ENCODE measurements around the gene NRAP.

Gene NRAP

DNA sequence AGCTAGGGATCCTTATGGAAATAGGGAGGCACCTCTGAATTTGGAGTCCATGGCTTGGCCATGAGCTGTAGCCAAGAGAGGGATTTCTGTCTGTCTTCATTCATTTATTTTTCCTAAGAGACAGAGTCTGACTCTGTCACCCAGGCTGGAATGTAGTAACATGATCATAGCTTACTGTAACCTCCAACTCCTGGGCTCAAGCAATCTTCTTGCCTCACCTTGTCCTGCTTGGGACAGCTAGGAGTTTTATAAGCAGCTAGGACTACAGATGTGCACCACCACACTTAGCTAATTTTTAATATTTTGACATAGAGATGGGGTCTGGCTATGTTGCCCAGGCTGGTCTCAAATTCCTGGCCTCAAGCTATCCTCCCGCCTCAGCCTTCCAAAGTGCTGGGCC is 119.4 kb downstream of the NRAP start:
- H3K4me3 Mint-ChIP-seq, result no peak overlapping the region
- no peak overlapping the region for H3K27ac Mint-ChIP-seq
- no peaks in the 10 kb centered on the region for H3K36me3 Mint-ChIP-seq (ENCODE audit: low read depth)
- no peaks in the 10 kb centered on the region for H3K27me3 Mint-ChIP-seq (ENCODE audit: low read depth)
- H3K4me1 Mint-ChIP-seq (ENCODE audit: low read depth), result no peaks in the 10 kb centered on the region
- no peaks in the 10 kb centered on the region for H3K9me3 Mint-ChIP-seq
- DNase-seq (ENCODE audit: low spot score), result no peak

DNA sequence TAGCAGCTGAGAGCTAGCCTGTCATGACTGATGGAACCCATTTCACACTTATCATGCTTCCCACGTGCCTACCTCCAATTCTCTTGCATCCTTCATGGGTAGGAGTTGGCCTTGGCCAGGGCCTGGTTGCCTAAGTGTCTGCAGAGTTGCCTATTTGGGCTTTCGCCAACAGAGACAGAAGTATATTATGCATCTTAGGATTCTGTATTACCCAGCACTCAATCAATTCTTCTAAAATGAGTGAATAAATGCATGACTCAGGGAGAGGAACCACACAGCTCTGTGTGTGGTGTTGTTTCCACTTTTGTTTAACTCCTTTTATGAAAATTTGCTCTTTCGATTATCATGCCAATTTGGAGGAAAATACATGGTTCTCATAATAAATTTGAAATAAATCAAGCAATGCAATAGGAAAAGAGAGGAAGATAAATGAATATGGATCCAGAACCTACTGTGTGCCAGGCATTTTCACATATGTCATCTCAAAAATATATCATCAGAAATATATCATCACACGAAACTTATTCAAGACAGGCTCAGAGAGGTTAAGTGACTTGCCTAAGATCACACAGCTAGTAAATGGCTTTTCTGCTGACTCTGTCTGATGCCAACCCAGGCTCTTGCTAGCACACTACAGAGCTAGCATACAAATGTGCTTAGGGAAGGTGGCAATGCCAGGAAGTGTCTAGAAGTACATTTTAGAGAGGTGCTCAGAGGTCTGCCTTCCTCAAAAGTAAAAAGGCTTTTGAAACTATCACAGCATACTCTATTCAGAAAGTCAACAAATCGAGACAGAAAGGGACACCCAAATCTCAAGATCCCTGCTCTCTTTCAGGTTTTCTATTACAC is 120.5 kb downstream of the NRAP start:
- Mint-ChIP-seq H3K9me3 (no peaks in the 10 kb centered on the region), H3K36me3 (ENCODE audit: low read depth) (no peaks in the 10 kb centered on the region)
- no peak for DNase-seq (ENCODE audit: low spot score)

DNA sequence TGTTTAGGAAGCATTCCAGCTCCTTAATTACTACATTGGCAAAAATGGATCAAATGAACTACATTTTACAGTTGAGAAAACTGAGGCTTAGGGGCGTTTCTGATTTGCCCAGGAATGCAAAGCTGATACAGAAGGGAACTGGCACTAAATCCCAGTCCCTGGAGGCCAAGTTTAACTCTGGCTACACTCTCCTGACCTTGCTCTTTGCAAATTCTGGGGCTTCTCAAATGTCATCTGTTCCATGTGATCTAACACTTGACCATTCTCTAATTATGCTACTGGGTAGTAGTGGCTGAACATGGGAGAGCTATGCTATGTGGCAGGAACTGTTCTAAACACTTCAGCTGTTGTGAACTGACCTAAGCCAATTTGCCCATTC is 122.3 kb downstream of the NRAP start:
- H3K4me3 Mint-ChIP-seq, result no peak overlapping the region
- H3K27ac Mint-ChIP-seq, result no peak overlapping the region
- no peaks in the 10 kb centered on the region for H3K36me3 Mint-ChIP-seq (ENCODE audit: low read depth)
- H3K27me3 Mint-ChIP-seq (ENCODE audit: low read depth), result no peaks in the 10 kb centered on the region
- DNase-seq (ENCODE audit: low spot score), result no peak
- H3K4me1 Mint-ChIP-seq (ENCODE audit: low read depth), result no peaks in the 10 kb centered on the region
- no peaks in the 10 kb centered on the region for H3K9me3 Mint-ChIP-seq

More for the DNA sequence above, 120.5 kb downstream of the NRAP start:
- Mint-ChIP-seq H3K4me1 (ENCODE audit: low read depth) (no peaks in the 10 kb centered on the region), H3K4me3 (no peak overlapping the region), H3K27ac (no peak overlapping the region), H3K27me3 (ENCODE audit: low read depth) (no peaks in the 10 kb centered on the region)

DNA sequence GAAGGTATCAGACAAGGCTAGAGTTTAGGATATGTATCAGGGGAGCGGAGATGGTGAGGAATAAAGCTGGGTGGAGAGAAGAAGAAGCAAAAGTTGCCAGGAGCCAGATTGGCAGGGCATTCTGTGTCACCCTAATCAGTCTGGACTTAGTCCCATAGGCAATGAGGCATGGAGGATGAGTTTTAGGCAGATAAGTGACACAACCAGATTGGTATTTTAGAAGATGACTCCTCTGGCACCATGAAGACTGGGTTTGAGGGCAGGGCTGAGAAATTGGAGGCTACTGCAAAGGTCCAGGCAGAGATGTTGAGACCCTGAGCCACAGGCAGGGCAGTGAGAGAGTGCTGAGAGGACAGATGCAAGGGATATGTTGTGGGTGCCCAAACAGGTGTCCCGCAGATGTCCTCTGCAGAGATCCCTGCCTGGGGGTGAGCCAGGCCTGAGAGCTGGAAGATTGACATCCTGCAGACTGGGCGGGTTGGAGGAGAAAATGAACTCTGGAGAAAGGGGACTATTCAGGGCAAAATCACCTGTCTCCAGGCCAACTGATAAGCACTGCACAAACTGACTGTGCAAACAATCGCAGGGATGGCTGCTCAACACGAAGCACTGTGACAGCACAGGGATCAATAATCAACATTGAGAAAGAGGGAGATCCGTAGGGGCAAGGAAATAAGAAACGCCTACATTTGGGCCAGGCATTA is 122.8 kb downstream of the NRAP start:
- no peak for DNase-seq (ENCODE audit: low spot score)
- H3K27me3 Mint-ChIP-seq (ENCODE audit: low read depth), result no peaks in the 10 kb centered on the region
- H3K36me3 Mint-ChIP-seq (ENCODE audit: low read depth), result no peaks in the 10 kb centered on the region
- H3K4me1 Mint-ChIP-seq (ENCODE audit: low read depth), result no peaks in the 10 kb centered on the region
- no peak overlapping the region for H3K27ac Mint-ChIP-seq
- no peak overlapping the region for H3K4me3 Mint-ChIP-seq
- H3K9me3 Mint-ChIP-seq, result no peaks in the 10 kb centered on the region

DNA sequence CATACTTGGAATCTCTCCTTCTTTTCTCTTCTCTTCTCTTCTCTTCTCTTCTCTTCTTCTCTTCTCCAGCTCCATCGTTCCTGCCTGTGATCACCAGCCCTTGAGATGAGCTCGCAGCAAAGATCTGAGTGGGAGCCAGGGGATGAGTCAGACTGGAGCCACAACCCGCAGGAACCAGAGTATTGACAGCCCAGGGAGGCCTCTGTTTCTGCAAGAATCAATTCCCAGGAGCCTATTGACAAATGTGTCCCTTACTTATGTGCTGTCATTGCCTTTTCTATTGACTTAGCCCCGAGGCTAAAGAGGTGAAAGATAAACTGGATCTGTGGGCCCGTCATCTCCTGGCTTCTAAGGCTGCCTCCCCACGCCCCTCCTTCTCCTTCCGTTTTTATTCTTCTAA is 124.1 kb downstream of the NRAP start:
- H3K4me1 Mint-ChIP-seq (ENCODE audit: low read depth), result no peaks in the 10 kb centered on the region
- no peaks in the 10 kb centered on the region for H3K36me3 Mint-ChIP-seq (ENCODE audit: low read depth)
- H3K27me3 Mint-ChIP-seq (ENCODE audit: low read depth), result no peaks in the 10 kb centered on the region
- no peak overlapping the region for H3K4me3 Mint-ChIP-seq
- H3K9me3 Mint-ChIP-seq, result no peaks in the 10 kb centered on the region
- DNase-seq (ENCODE audit: low spot score), result no peak
- H3K27ac Mint-ChIP-seq, result no peak overlapping the region

All from T-helper 2 cell treated with Interferon-gamma antibody and Interleukin-4, amounts not matched to agents 5 μg/mL and 100 μg/mL, for 36 hours (primary cell).